AG20443 (cell line): Measurements from ENCODE around the gene PCDHA1.

Experiments used
- DNase-seq: peaks from one replicate; pipeline ENCODE4 v3.0.0; 2012; ENCODE audit warnings: low spot score, mixed read lengths

Gene PCDHA1

GRCh38 chr5:140988608-140989007 is 202.7 kb downstream of the PCDHA1 start:
- DNase-seq: no peak

- DNase-seq: no peak
These were observed 203.5 kb downstream of the PCDHA1 start for GRCh38 chr5:140989254-140990020.

GRCh38 chr5:140992828-140993227 is 206.9 kb downstream of the PCDHA1 start:
- DNase-seq: no peak

GRCh38 chr5:140996060-140996459 is 210.1 kb downstream of the PCDHA1 start:
- no peak for DNase-seq

- no peak for DNase-seq
These were observed 213.0 kb downstream of the PCDHA1 start for GRCh38 chr5:140998921-140999410.

- DNase-seq: no peak
These were observed 215.5 kb downstream of the PCDHA1 start for GRCh38 chr5:141001446-141001843.

- DNase-seq: peak; percentile 15
These were observed 216.1 kb downstream of the PCDHA1 start for GRCh38 chr5:141001844-141002604.

- no peak for DNase-seq
These were observed 216.6 kb downstream of the PCDHA1 start for GRCh38 chr5:141002605-141002965.

GRCh38 chr5:141003031-141003430 is 217.1 kb downstream of the PCDHA1 start:
- no peak for DNase-seq

GRCh38 chr5:141003791-141004611 is 218.1 kb downstream of the PCDHA1 start:
- no peak for DNase-seq

GRCh38 chr5:141007791-141008190 is 221.9 kb downstream of the PCDHA1 start:
- DNase-seq: no peak

GRCh38 chr5:141010047-141010793 is 224.3 kb downstream of the PCDHA1 start:
- DNase-seq: no peak

- DNase-seq: no peak
These were observed 232.0 kb downstream of the PCDHA1 start for GRCh38 chr5:141017943-141018342.

- no peak for DNase-seq
These were observed 236.4 kb downstream of the PCDHA1 start for GRCh38 chr5:141022384-141022783.

- DNase-seq: no peak
These were observed 245.1 kb downstream of the PCDHA1 start for GRCh38 chr5:141031006-141031405.

- DNase-seq: no peak
These were observed 246.7 kb downstream of the PCDHA1 start for GRCh38 chr5:141032626-141033025.

- DNase-seq: no peak
These were observed 253.1 kb downstream of the PCDHA1 start for GRCh38 chr5:141039061-141039460.

- DNase-seq: no peak
These were observed 253.6 kb downstream of the PCDHA1 start for GRCh38 chr5:141039517-141039916.

GRCh38 chr5:141040093-141040770 is 254.3 kb downstream of the PCDHA1 start:
- peak; percentile 12 for DNase-seq

GRCh38 chr5:141040771-141041426 is 255.0 kb downstream of the PCDHA1 start:
- DNase-seq: peak; percentile 83

GRCh38 chr5:141041427-141041785 is 255.5 kb downstream of the PCDHA1 start:
- DNase-seq: no peak
